ENCODE data around the gene ANKRD13C.

DNA sequence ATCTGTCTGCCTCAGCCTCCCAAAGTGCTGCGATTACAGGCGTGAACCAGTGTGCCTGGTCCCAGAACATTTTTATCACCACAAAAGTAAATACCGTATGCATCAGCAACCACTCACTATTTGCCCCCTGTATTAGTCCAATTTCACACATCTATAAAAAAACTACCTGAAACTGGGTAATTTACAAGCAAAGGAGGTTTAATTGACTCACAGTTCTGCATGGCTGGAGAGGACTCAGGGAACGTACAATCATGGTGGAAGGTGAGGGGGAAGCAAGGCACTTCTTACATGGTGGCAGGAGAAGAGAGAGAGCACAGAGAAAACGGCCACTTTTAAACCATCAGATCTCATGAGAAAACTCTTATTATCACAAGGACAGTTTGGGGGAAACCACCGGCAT is 31.0 kb upstream of the ANKRD13C start:
- TF ChIP-seq, protein P1, sequence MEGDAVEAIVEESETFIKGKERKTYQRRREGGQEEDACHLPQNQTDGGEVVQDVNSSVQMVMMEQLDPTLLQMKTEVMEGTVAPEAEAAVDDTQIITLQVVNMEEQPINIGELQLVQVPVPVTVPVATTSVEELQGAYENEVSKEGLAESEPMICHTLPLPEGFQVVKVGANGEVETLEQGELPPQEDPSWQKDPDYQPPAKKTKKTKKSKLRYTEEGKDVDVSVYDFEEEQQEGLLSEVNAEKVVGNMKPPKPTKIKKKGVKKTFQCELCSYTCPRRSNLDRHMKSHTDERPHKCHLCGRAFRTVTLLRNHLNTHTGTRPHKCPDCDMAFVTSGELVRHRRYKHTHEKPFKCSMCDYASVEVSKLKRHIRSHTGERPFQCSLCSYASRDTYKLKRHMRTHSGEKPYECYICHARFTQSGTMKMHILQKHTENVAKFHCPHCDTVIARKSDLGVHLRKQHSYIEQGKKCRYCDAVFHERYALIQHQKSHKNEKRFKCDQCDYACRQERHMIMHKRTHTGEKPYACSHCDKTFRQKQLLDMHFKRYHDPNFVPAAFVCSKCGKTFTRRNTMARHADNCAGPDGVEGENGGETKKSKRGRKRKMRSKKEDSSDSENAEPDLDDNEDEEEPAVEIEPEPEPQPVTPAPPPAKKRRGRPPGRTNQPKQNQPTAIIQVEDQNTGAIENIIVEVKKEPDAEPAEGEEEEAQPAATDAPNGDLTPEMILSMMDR (optimal IDR thresholded peaks at IDR 0.05 in 1 of 3, IDR thresholded peaks at IDR 0.05 in 1 of 3, conservative IDR thresholded peaks at IDR 0.05 in 1 of 3; ENCODE audit: extremely low read depth in 1 of 3, insufficient read depth in 2 of 3, low read length in 3 of 3): no peak
- no peak for TF ChIP-seq EZH2 (IDR thresholded peaks at IDR 0.05; ENCODE audit: low read length)

Measured in keratinocyte (primary cell).